NT2/D1 (cell line): ENCODE data around the gene SPATA9.

Source experiments
- SUZ12 ChIP-seq: IDR thresholded peaks from 2 replicates; pipeline ENCODE4 v1.6.1; 2011; ENCODE audit not compliant: insufficient read length, insufficient read depth; ENCODE audit errors: extremely low read depth
- ZNF274 ChIP-seq: IDR thresholded peaks from 2 replicates; pipeline ENCODE4 v1.6.1; 2011; ENCODE audit warnings: mild to moderate bottlenecking, low read depth, low read length

- no peak for TF ChIP-seq ZNF274
- TF ChIP-seq SUZ12 = no peak
Observed at GRCh38 chr5:95610546-95610945, 72.2 kb downstream of the SPATA9 start.
